ENCODE results near the gene DNM3.

The DNM3 gene

GRCh38 chr1:172308577-172308976, 467.3 kb downstream of the DNM3 start:
- Mint-ChIP-seq H3K4me3 (no peak overlapping the region), H3K4me1 (peaks cover 31% of the 10 kb centered on the region), H3K27me3 (ENCODE audit: low read depth) (no peaks in the 10 kb centered on the region), H3K36me3 (ENCODE audit: low read depth) (peaks cover 17% of the 10 kb centered on the region), H3K27ac (peak overlapping the region; percentile 27 to 54 (median 46)), H3K9me3 (peaks cover 29% of the 10 kb centered on the region)
- TF ChIP-seq CTCF (IDR thresholded peaks at IDR 0.05; ENCODE audit: unreplicated experiment in 3 of 3), result no peak

GRCh38 chr1:172320733-172321132, 479.4 kb downstream of the DNM3 start:
- peaks cover 12% of the 10 kb centered on the region for H3K4me1 Mint-ChIP-seq
- H3K4me3 Mint-ChIP-seq, result peak overlapping the region in 2 of 3 experiments; percentile 26 to 54
- no peak for TF ChIP-seq CTCF (IDR thresholded peaks at IDR 0.05; ENCODE audit: unreplicated experiment in 3 of 3)
- H3K27ac Mint-ChIP-seq, result no peak overlapping the region
- H3K27me3 Mint-ChIP-seq (ENCODE audit: low read depth), result no peaks in the 10 kb centered on the region
- peaks cover 10% of the 10 kb centered on the region for H3K36me3 Mint-ChIP-seq (ENCODE audit: low read depth)
- H3K9me3 Mint-ChIP-seq, result peaks cover 1% of the 10 kb centered on the region

- peaks cover 17% of the 10 kb centered on the region for H3K4me1 Mint-ChIP-seq
- H3K4me3 Mint-ChIP-seq, result no peak overlapping the region
- no peak for TF ChIP-seq CTCF (IDR thresholded peaks at IDR 0.05; ENCODE audit: unreplicated experiment in 3 of 3)
- H3K27me3 Mint-ChIP-seq (ENCODE audit: low read depth), result no peaks in the 10 kb centered on the region
- H3K36me3 Mint-ChIP-seq (ENCODE audit: low read depth), result peaks cover 9% of the 10 kb centered on the region
- no peak overlapping the region for H3K27ac Mint-ChIP-seq
- no peaks in the 10 kb centered on the region for H3K9me3 Mint-ChIP-seq
Measured at GRCh38 chr1:172321451-172321850, 480.2 kb downstream of the DNM3 start.

GRCh38 chr1:172322219-172323061, 481.1 kb downstream of the DNM3 start:
- Mint-ChIP-seq H3K9me3 (no peaks in the 10 kb centered on the region), H3K27me3 (ENCODE audit: low read depth) (no peaks in the 10 kb centered on the region), H3K27ac (no peak overlapping the region), H3K4me3 (no peak overlapping the region), H3K4me1 (peaks cover 22% of the 10 kb centered on the region), H3K36me3 (ENCODE audit: low read depth) (peaks cover 5% of the 10 kb centered on the region)
- peak in 1 of 3 experiments; percentile 6 for TF ChIP-seq CTCF (IDR thresholded peaks at IDR 0.05; ENCODE audit: unreplicated experiment in 3 of 3)

GRCh38 chr1:172323686-172324085, 482.4 kb downstream of the DNM3 start:
- H3K4me3 Mint-ChIP-seq, result no peak overlapping the region
- TF ChIP-seq CTCF (IDR thresholded peaks at IDR 0.05; ENCODE audit: unreplicated experiment in 3 of 3), result no peak
- peaks cover 5% of the 10 kb centered on the region for H3K36me3 Mint-ChIP-seq (ENCODE audit: low read depth)
- peaks cover 3% of the 10 kb centered on the region for H3K9me3 Mint-ChIP-seq
- H3K4me1 Mint-ChIP-seq, result peaks cover 22% of the 10 kb centered on the region
- H3K27ac Mint-ChIP-seq, result no peak overlapping the region
- no peaks in the 10 kb centered on the region for H3K27me3 Mint-ChIP-seq (ENCODE audit: low read depth)

- peaks cover 3% of the 10 kb centered on the region for H3K9me3 Mint-ChIP-seq
- H3K36me3 Mint-ChIP-seq (ENCODE audit: low read depth), result peaks cover 5% of the 10 kb centered on the region
- peaks cover 22% of the 10 kb centered on the region for H3K4me1 Mint-ChIP-seq
- H3K27ac Mint-ChIP-seq, result no peak overlapping the region
- no peak for TF ChIP-seq CTCF (IDR thresholded peaks at IDR 0.05; ENCODE audit: unreplicated experiment in 3 of 3)
- no peaks in the 10 kb centered on the region for H3K27me3 Mint-ChIP-seq (ENCODE audit: low read depth)
- peak overlapping the region in 1 of 3 experiments; percentile 24 for H3K4me3 Mint-ChIP-seq
Measured at GRCh38 chr1:172324086-172324485, 482.8 kb downstream of the DNM3 start.
